Measurements from ENCODE around the gene TNFAIP8L1. TPM values are rescaled to one million over a fixed set of nuclear protein-coding genes. Genes with fewer than 3 reads are reported as not detected.

TNFAIP8L1 gene
- total RNA-seq, 1 donor from 2014 or later = 5.7 TPM

DNA sequence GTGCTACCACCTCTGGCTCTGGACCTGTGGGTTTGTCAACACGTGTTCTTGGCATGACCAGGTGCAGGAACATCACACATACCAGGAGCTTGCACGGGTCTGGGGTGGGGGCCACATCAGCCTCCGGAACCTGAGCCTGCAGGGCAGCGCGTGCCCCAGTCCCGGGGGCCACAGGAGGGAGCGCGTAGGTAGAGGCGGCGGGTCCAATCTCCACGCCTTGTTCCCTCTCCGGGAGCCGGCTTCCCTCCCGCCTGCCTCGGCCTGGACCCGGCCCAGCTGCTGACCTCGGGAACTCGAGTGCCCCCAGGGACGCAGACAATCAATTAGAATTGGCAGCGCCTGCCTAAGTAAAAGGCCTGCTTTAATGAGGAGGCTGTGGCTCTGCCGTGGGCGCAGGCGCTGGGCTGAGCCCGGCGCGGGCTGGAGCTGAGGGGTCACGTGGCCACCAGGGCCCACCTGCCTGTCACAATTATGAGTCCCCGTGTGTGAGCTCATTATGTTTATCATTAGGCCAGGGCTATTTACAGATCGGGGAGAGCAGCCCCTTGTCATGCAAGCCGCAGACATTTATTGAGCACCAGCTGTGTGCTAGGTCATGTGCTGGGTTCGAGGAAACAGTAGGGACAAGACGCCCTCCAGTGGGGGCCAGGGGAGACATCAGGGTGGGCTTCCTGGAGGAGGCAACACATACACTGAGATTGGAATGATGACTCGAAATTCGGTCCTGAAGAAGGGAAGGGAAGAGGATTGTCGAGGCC, 32.2 kb upstream of the TNFAIP8L1 start:
- H3K36me3 ChIP-seq (ENCODE audit: control insufficient read depth in 3 of 3, insufficient read depth in 3 of 3, low read length in 3 of 3) = no peaks in the 10 kb centered on the region
- peak overlapping the region in 2 of 3 donors; percentile 13 to 27 for H3K4me3 ChIP-seq (ENCODE audit: low read length in 3 of 3)
- H3K27ac ChIP-seq (ENCODE audit: low read depth, low read length) = no peak overlapping the region
- peak overlapping the region in 1 of 3 donors; percentile 45 for H3K9ac ChIP-seq (ENCODE audit: low read depth in 1 of 3, low read length in 3 of 3)
- H3K9me3 ChIP-seq (ENCODE audit: control insufficient read depth in 3 of 3, low read length in 3 of 3) = no peaks in the 10 kb centered on the region
- H3K4me1 ChIP-seq (ENCODE audit: control insufficient read depth in 3 of 3, insufficient read depth in 3 of 3, low read length in 3 of 3) = peaks cover 3 to 11% (median 11%) of the 10 kb centered on the region in 3 donors
- H3K27me3 ChIP-seq (ENCODE audit: control insufficient read depth in 3 of 3, insufficient read depth in 3 of 3, low read length in 3 of 3) = peaks cover 3 to 10% (median 5%) of the 10 kb centered on the region in 3 donors

DNA sequence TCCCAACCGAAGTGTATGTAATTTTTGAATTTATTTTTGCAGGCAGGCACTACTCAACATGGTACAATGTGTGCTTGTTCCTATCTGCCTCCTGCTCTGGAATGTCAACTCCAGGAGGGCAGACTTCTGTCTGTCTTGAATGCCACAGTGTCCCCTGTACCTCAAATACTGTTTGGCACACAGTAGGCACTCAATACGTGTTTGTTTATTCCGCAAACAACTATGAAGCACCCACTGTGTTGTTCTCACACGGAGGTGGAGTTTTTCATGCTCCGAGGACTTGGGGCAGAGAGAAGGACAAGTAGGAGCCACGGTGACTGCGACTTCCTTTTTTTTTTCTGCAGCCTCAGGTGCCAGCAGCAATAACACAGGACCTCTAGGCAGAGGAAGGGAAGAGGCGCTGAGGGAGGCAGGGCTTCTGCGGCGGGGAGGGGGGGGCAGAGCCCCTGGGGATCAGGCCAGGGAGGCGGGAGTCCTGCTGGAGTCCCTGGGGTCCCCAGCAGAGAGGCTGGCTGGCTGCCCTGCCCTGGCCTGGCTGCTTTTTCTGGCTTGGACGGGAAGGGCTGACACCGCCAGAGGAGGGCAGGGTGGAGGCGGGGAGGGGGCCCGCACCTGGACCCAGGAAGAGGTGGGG, 29.3 kb upstream of the TNFAIP8L1 start:
- peaks cover under 1 to 6% (median 5%) of the 10 kb centered on the region in 3 donors for H3K27me3 ChIP-seq (ENCODE audit: control insufficient read depth in 3 of 3, insufficient read depth in 3 of 3, low read length in 3 of 3)
- peak overlapping the region in 1 of 3 donors; percentile 25 for H3K9ac ChIP-seq (ENCODE audit: low read depth in 1 of 3, low read length in 3 of 3)
- no peaks in the 10 kb centered on the region for H3K9me3 ChIP-seq (ENCODE audit: control insufficient read depth in 3 of 3, low read length in 3 of 3)
- H3K27ac ChIP-seq (ENCODE audit: low read depth, low read length) = no peak overlapping the region
- H3K36me3 ChIP-seq (ENCODE audit: control insufficient read depth in 3 of 3, insufficient read depth in 3 of 3, low read length in 3 of 3) = no peaks in the 10 kb centered on the region
- no peak overlapping the region for H3K4me3 ChIP-seq (ENCODE audit: low read length in 3 of 3)
- H3K4me1 ChIP-seq (ENCODE audit: control insufficient read depth in 3 of 3, insufficient read depth in 3 of 3, low read length in 3 of 3) = peaks cover 3 to 11% (median 11%) of the 10 kb centered on the region in 3 donors

DNA sequence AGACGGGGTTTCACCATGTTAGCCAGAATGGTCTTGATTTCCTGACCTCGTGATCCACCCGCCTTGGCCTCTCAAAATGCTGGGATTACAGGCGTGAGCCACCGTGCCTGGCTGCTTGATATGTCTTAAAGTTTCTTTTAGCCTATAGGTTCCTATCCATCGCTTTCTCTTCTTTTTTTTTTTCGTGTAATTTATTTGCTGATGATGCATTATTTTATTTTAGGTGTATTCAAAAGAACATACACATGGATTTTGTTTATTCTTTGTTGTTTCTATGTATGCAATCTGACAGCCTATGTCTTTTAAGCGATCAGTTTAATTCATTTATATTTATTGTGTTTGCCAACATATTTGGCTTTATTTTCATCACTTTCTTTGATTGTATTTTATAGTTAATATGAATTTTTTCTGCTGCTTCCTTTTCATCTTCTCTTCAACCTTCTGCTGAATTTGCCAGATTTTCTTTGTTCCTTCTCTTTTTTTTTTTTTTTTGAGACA, 26.0 kb upstream of the TNFAIP8L1 start:
- H3K36me3 ChIP-seq (ENCODE audit: control insufficient read depth in 3 of 3, insufficient read depth in 3 of 3, low read length in 3 of 3) = no peaks in the 10 kb centered on the region
- no peak overlapping the region for H3K27ac ChIP-seq (ENCODE audit: low read depth, low read length)
- peaks cover 0 to 6% (median 5%) of the 10 kb centered on the region in 3 donors for H3K4me1 ChIP-seq (ENCODE audit: control insufficient read depth in 3 of 3, insufficient read depth in 3 of 3, low read length in 3 of 3)
- H3K9me3 ChIP-seq (ENCODE audit: control insufficient read depth in 3 of 3, low read length in 3 of 3) = no peaks in the 10 kb centered on the region
- H3K9ac ChIP-seq (ENCODE audit: low read depth in 1 of 3, low read length in 3 of 3) = no peak overlapping the region
- H3K4me3 ChIP-seq (ENCODE audit: low read length in 3 of 3) = no peak overlapping the region
- peaks cover 0 to 7% (median 5%) of the 10 kb centered on the region in 3 donors for H3K27me3 ChIP-seq (ENCODE audit: control insufficient read depth in 3 of 3, insufficient read depth in 3 of 3, low read length in 3 of 3)

DNA sequence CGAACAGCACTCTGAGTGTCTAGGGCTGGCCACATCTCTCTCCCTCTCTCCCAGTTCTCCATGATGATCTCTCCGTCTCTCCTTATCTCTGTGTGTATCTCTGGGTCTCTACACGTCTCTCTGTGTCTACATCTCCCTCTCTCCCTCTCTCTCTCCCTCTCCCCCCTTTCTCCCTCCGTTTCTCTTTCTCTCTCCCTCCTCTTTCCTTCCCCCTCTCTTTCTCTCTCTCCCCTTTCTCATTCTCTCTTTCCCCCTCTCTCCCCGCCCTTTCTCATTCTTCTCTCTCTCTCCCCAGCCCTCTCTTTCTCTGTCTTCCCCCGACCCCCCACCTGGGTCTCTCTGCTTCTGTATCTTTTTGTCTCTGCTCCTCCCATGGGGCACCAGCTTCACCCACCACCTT, 21.3 kb upstream of the TNFAIP8L1 start:
- H3K36me3 ChIP-seq (ENCODE audit: control insufficient read depth in 3 of 3, insufficient read depth in 3 of 3, low read length in 3 of 3) = no peaks in the 10 kb centered on the region
- peaks cover 11 to 23% (median 21%) of the 10 kb centered on the region in 3 donors for H3K27me3 ChIP-seq (ENCODE audit: control insufficient read depth in 3 of 3, insufficient read depth in 3 of 3, low read length in 3 of 3)
- no peak overlapping the region for H3K9ac ChIP-seq (ENCODE audit: low read depth in 1 of 3, low read length in 3 of 3)
- H3K4me3 ChIP-seq (ENCODE audit: low read length in 3 of 3) = no peak overlapping the region
- H3K4me1 ChIP-seq (ENCODE audit: control insufficient read depth in 3 of 3, insufficient read depth in 3 of 3, low read length in 3 of 3) = no peaks in the 10 kb centered on the region
- no peaks in the 10 kb centered on the region for H3K9me3 ChIP-seq (ENCODE audit: control insufficient read depth in 3 of 3, low read length in 3 of 3)
- no peak overlapping the region for H3K27ac ChIP-seq (ENCODE audit: low read depth, low read length)

DNA sequence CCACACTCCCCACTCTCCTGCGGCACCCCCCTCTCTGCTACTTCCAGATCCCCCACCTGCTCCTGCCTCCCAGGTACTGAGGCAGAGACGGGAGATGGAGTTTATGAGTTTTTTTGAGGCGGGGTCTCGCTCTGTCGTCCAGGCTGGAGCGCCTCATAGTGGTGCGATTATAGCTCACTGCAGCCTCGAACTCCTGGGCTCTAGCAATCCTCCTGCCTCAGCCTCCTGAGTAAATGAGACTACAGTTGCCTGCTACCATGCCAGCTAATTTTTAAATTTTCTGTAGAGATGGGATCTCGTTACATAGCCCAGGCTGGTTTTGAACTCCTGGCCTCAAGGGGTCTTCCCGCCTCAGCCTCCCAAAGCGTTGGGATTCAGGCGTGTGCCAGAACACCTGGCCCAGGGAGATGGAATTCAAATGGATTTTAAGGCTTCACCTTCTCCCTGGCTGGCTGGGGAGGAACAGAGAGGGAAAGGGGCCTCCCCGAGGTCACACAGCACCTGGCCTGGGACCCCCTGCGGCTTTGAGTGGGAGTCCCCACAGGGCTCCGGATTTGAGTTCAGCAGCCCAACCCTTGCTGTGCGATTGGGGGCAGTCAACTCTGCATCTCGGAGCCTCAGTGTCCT, 19.5 kb upstream of the TNFAIP8L1 start:
- Histone ChIP-seq H3K36me3 (ENCODE audit: control insufficient read depth in 3 of 3, insufficient read depth in 3 of 3, low read length in 3 of 3) (no peaks in the 10 kb centered on the region), H3K4me3 (ENCODE audit: low read length in 3 of 3) (no peak overlapping the region), H3K27me3 (ENCODE audit: control insufficient read depth in 3 of 3, insufficient read depth in 3 of 3, low read length in 3 of 3) (peaks cover 11 to 23% (median 21%) of the 10 kb centered on the region in 3 donors), H3K9ac (ENCODE audit: low read depth in 1 of 3, low read length in 3 of 3) (no peak overlapping the region), H3K4me1 (ENCODE audit: control insufficient read depth in 3 of 3, insufficient read depth in 3 of 3, low read length in 3 of 3) (no peaks in the 10 kb centered on the region), H3K9me3 (ENCODE audit: control insufficient read depth in 3 of 3, low read length in 3 of 3) (no peaks in the 10 kb centered on the region), H3K27ac (ENCODE audit: low read depth, low read length) (no peak overlapping the region)

DNA sequence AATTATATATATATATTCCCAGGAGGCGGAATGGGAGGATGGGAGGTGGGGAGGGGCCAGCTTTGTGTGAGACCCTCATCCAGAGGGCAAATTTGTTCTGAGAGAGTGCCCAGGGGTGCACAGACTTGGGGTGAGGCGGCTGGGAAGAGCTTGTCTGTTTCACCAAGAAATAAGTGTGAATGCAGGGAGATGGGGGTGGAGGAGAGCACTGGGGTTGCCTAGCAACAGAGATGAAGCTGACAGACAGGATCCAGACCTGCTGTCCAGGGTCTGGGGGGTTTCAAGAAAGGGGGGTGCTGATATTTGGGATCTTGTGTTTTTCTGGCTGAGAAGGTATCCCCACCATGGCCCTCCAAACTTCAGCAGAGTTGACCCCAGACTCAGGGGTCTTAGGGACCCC, 18.6 kb upstream of the TNFAIP8L1 start:
- Histone ChIP-seq H3K4me1 (ENCODE audit: control insufficient read depth in 3 of 3, insufficient read depth in 3 of 3, low read length in 3 of 3) (no peaks in the 10 kb centered on the region), H3K9me3 (ENCODE audit: control insufficient read depth in 3 of 3, low read length in 3 of 3) (no peaks in the 10 kb centered on the region), H3K9ac (ENCODE audit: low read depth in 1 of 3, low read length in 3 of 3) (no peak overlapping the region), H3K27ac (ENCODE audit: low read depth, low read length) (no peak overlapping the region), H3K4me3 (ENCODE audit: low read length in 3 of 3) (no peak overlapping the region), H3K36me3 (ENCODE audit: control insufficient read depth in 3 of 3, insufficient read depth in 3 of 3, low read length in 3 of 3) (no peaks in the 10 kb centered on the region), H3K27me3 (ENCODE audit: control insufficient read depth in 3 of 3, insufficient read depth in 3 of 3, low read length in 3 of 3) (peaks cover 11 to 23% (median 21%) of the 10 kb centered on the region in 3 donors)

DNA sequence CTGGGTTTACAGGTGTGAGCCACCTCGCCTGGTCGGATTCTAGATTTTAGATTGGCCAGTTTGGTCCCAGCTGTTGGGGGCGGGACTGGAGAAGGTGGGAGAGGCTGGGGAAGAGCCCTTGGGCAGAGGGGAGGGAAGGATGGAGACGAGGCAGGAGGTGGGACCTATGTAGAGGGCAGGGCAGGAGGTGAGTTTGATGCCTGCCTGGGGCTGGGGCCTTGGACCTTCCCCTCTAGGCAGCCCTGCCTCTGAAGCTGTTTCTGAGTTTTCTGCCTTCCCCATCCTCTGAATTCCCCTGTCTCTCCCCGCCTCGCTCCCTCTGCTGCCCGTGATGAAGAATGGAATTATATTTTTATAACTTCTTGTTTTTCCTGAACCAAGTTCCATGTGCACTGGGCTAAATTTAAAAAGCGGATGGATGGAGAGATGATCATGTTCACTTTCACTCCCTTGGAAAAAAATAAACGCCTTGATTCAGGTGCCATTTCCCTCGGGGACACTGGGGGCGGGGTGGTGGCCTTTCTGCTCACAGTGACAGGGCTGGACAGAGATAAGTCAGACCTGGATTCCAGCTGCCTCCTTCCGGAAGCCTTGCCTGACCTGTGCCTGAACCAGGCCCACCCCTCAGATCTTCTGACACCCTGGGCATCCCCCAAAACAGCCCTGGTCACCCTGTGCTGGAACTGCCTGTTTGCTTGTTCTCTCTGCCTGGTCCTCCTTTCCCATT, 16.5 kb upstream of the TNFAIP8L1 start:
- Histone ChIP-seq H3K9me3 (ENCODE audit: control insufficient read depth in 3 of 3, low read length in 3 of 3) (no peaks in the 10 kb centered on the region), H3K36me3 (ENCODE audit: control insufficient read depth in 3 of 3, insufficient read depth in 3 of 3, low read length in 3 of 3) (no peaks in the 10 kb centered on the region), H3K27ac (ENCODE audit: low read depth, low read length) (no peak overlapping the region), H3K27me3 (ENCODE audit: control insufficient read depth in 3 of 3, insufficient read depth in 3 of 3, low read length in 3 of 3) (peaks cover 11 to 19% (median 16%) of the 10 kb centered on the region in 3 donors), H3K4me1 (ENCODE audit: control insufficient read depth in 3 of 3, insufficient read depth in 3 of 3, low read length in 3 of 3) (no peaks in the 10 kb centered on the region), H3K4me3 (ENCODE audit: low read length in 3 of 3) (no peak overlapping the region), H3K9ac (ENCODE audit: low read depth in 1 of 3, low read length in 3 of 3) (no peak overlapping the region)

DNA sequence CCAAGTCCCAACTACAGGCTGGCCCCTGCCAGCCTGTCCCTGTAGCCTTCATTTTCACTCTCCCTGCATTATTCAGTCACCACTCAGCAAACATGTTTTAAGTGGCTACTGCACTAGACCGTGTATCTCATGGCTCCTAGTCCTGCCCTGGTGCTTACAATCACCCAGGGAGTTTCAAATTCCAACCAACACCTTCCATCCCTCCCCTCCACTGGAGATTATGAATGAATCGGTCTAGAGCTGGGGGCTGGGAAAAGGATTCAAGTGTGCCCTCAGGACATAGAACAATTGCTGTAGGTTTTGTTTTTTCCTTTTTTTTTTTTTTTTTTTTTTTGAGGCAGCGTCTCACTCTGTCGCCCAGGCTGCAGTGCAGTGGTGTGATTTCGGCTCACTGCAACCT, 15.0 kb upstream of the TNFAIP8L1 start:
- H3K27me3 ChIP-seq (ENCODE audit: control insufficient read depth in 3 of 3, insufficient read depth in 3 of 3, low read length in 3 of 3) = peaks cover 11 to 16% (median 15%) of the 10 kb centered on the region in 3 donors
- H3K36me3 ChIP-seq (ENCODE audit: control insufficient read depth in 3 of 3, insufficient read depth in 3 of 3, low read length in 3 of 3) = no peaks in the 10 kb centered on the region
- no peak overlapping the region for H3K27ac ChIP-seq (ENCODE audit: low read depth, low read length)
- no peaks in the 10 kb centered on the region for H3K9me3 ChIP-seq (ENCODE audit: control insufficient read depth in 3 of 3, low read length in 3 of 3)
- no peaks in the 10 kb centered on the region for H3K4me1 ChIP-seq (ENCODE audit: control insufficient read depth in 3 of 3, insufficient read depth in 3 of 3, low read length in 3 of 3)
- no peak overlapping the region for H3K9ac ChIP-seq (ENCODE audit: low read depth in 1 of 3, low read length in 3 of 3)
- H3K4me3 ChIP-seq (ENCODE audit: low read length in 3 of 3) = no peak overlapping the region

DNA sequence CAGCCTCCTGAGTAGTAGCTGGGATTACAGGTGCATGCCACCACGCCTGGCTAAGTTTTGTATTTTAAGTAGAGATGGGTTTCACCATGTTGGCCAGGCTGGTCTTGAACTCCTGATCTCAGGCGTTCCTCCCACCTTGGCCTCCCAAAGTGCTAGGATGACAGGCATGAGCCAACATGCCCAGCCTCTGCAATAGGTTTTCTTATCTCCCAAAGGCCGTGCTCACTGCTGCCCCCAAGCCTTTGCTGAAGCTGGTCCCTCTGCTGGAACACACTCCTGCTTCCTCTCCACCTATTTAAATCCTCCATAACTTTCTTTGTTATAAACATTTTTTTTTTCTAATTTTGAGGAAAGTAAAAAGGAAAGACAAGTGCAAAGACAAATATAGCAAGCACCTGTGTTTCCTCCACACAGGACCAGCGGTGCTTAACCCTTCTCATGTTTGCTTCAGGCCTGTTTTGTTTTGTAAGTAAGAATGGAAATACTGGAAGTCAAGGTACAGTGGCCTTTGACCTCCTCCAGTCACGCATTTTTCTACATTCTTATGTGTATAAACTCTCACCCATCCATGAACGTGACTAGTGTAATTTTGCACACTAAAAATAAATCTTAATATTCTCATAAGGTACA, 14.5 kb upstream of the TNFAIP8L1 start:
- no peak overlapping the region for H3K4me3 ChIP-seq (ENCODE audit: low read length in 3 of 3)
- H3K36me3 ChIP-seq (ENCODE audit: control insufficient read depth in 3 of 3, insufficient read depth in 3 of 3, low read length in 3 of 3) = no peaks in the 10 kb centered on the region
- H3K27me3 ChIP-seq (ENCODE audit: control insufficient read depth in 3 of 3, insufficient read depth in 3 of 3, low read length in 3 of 3) = peaks cover 5 to 11% (median 9%) of the 10 kb centered on the region in 3 donors
- no peak overlapping the region for H3K9ac ChIP-seq (ENCODE audit: low read depth in 1 of 3, low read length in 3 of 3)
- no peak overlapping the region for H3K27ac ChIP-seq (ENCODE audit: low read depth, low read length)
- no peaks in the 10 kb centered on the region for H3K9me3 ChIP-seq (ENCODE audit: control insufficient read depth in 3 of 3, low read length in 3 of 3)
- H3K4me1 ChIP-seq (ENCODE audit: control insufficient read depth in 3 of 3, insufficient read depth in 3 of 3, low read length in 3 of 3) = no peaks in the 10 kb centered on the region

Measured in skeletal muscle tissue (tissue), 4 donors.